ENCODE data around the gene APBA2.

The APBA2 gene

DNA sequence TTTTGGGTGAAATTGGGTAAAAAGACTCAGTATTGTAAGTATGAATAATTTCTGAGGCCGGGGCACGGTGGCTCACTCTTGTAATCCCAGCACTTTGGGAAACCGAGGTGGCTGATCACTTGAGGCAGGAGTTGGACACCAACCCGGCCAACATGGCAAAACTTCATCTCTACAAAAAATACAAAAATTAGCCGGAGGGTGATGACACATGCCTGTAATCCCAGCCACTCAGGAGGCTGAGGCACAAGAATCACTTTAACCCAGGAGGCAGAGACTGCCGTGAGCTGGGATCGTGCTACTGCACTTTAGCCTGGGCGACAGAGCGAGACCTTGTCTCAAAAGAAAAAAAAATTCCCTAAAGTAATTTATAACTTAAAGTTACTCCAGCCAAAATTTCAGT, 162.2 kb downstream of the APBA2 start:
- Histone ChIP-seq H3K27me3 (no peaks in the 10 kb centered on the region), H3K4me3 (ENCODE audit: low read depth, low read length) (no peak overlapping the region), H3K9me3 (no peaks in the 10 kb centered on the region), H3K36me3 (no peaks in the 10 kb centered on the region), H3K4me1 (no peaks in the 10 kb centered on the region)
- no peak for DNase-seq
- TF ChIP-seq, protein P1, sequence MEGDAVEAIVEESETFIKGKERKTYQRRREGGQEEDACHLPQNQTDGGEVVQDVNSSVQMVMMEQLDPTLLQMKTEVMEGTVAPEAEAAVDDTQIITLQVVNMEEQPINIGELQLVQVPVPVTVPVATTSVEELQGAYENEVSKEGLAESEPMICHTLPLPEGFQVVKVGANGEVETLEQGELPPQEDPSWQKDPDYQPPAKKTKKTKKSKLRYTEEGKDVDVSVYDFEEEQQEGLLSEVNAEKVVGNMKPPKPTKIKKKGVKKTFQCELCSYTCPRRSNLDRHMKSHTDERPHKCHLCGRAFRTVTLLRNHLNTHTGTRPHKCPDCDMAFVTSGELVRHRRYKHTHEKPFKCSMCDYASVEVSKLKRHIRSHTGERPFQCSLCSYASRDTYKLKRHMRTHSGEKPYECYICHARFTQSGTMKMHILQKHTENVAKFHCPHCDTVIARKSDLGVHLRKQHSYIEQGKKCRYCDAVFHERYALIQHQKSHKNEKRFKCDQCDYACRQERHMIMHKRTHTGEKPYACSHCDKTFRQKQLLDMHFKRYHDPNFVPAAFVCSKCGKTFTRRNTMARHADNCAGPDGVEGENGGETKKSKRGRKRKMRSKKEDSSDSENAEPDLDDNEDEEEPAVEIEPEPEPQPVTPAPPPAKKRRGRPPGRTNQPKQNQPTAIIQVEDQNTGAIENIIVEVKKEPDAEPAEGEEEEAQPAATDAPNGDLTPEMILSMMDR (IDR thresholded peaks at IDR 0.05; ENCODE audit: low read depth, low read length) = no peak

DNA sequence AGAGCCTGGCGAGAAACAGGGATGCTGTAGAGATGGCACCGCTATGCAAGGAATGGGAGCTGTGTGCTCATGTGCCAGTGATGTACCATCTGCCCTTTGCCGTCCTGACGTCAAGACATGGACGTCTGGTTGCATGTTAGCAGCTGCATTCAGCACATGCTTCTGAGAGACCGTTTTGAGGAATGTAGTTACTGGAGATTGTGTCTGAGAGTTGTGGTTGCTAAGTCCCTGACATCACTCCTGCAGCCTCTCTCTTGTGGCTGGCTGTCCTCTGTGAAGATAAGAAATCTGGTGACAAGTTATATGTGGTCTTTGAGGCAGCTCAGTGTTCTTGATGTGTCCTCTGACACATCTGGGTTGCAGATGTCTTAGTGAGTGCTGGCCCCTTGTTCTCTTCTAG, 165.1 kb downstream of the APBA2 start:
- no peaks in the 10 kb centered on the region for H3K4me1 ChIP-seq
- H3K4me3 ChIP-seq (ENCODE audit: low read depth, low read length) = no peak overlapping the region
- DNase-seq = no peak
- H3K9me3 ChIP-seq = no peaks in the 10 kb centered on the region
- TF ChIP-seq, protein P1 (IDR thresholded peaks at IDR 0.05; ENCODE audit: low read depth, low read length) = no peak
- no peaks in the 10 kb centered on the region for H3K36me3 ChIP-seq
- no peaks in the 10 kb centered on the region for H3K27me3 ChIP-seq

DNA sequence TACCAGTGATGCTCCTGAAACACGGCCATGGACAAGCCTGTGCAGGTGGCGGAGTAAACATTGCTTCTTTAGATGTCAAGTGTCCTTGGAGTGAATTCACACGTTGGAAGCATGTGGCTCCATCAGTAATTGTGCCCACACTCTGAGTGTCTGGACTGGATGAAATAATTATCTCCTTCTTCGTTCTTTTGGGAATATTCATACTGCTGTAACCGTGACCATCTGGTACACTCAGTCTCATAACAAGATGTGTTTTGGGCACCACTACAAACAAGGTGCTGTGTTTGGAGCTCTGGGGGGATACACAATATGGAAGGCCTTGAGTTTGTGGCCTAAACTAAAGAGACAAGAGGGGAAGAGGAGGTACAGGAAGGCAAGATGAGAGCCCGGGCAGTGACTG, 165.6 kb downstream of the APBA2 start:
- no peak overlapping the region for H3K4me3 ChIP-seq (ENCODE audit: low read depth, low read length)
- H3K36me3 ChIP-seq = no peaks in the 10 kb centered on the region
- DNase-seq = no peak
- H3K27me3 ChIP-seq = no peaks in the 10 kb centered on the region
- no peaks in the 10 kb centered on the region for H3K9me3 ChIP-seq
- H3K4me1 ChIP-seq = no peaks in the 10 kb centered on the region
- TF ChIP-seq, protein P1 (IDR thresholded peaks at IDR 0.05; ENCODE audit: low read depth, low read length) = no peak

DNA sequence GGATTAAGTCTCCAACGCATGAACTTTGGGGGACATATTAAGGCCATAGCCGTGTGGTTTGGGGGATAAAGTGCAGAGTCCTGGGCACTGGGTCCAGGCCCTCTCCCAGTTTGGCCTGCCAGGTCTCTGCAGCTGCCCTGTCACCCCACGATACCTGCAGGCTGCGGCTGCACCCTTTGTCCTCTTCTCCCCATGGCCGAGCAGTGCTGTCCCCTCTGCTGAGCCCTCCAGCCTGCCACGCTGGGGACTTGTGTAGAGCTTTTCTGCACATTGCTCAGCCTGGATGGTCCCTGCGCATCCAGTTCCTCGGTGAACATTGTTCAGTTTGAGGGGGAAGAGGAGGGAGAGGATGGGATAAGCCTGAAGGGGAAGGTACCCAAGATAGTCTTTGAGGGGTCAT, 167.2 kb downstream of the APBA2 start:
- Histone ChIP-seq H3K27me3 (no peaks in the 10 kb centered on the region), H3K4me1 (no peaks in the 10 kb centered on the region; the same call in 1 of the 2 replicates), H3K4me3 (ENCODE audit: low read depth, low read length) (no peak overlapping the region), H3K9me3 (no peaks in the 10 kb centered on the region), H3K36me3 (no peaks in the 10 kb centered on the region)
- TF ChIP-seq, protein P1 (IDR thresholded peaks at IDR 0.05; ENCODE audit: low read depth, low read length) = no peak
- no peak for DNase-seq

DNA sequence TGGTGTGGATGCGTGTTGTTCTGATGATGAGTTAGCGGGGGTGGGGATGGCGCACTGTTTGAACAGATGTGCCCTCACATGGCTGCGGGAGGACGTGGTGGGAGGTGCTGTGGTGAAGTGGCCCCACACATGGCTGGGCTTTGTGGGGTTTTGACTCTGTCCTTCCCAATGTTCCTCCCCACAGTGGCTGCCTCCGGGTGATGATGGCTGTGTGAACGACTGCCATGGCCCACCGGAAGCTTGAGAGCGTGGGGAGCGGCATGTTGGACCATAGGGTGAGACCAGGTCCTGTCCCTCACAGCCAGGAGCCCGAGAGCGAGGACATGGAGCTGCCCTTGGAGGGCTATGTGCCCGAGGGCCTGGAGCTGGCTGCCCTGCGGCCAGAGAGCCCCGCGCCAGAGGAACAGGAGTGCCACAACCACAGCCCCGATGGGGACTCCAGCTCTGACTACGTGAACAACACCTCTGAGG, 167.9 kb downstream of the APBA2 start:
- Histone ChIP-seq H3K4me3 (ENCODE audit: low read depth, low read length) (no peak overlapping the region), H3K36me3 (no peaks in the 10 kb centered on the region), H3K27me3 (no peaks in the 10 kb centered on the region), H3K4me1 (no peaks in the 10 kb centered on the region; the same call in 1 of the 2 replicates), H3K9me3 (no peaks in the 10 kb centered on the region)
- TF ChIP-seq, protein P1 (IDR thresholded peaks at IDR 0.05; ENCODE audit: low read depth, low read length) = no peak
- no peak for DNase-seq

DNA sequence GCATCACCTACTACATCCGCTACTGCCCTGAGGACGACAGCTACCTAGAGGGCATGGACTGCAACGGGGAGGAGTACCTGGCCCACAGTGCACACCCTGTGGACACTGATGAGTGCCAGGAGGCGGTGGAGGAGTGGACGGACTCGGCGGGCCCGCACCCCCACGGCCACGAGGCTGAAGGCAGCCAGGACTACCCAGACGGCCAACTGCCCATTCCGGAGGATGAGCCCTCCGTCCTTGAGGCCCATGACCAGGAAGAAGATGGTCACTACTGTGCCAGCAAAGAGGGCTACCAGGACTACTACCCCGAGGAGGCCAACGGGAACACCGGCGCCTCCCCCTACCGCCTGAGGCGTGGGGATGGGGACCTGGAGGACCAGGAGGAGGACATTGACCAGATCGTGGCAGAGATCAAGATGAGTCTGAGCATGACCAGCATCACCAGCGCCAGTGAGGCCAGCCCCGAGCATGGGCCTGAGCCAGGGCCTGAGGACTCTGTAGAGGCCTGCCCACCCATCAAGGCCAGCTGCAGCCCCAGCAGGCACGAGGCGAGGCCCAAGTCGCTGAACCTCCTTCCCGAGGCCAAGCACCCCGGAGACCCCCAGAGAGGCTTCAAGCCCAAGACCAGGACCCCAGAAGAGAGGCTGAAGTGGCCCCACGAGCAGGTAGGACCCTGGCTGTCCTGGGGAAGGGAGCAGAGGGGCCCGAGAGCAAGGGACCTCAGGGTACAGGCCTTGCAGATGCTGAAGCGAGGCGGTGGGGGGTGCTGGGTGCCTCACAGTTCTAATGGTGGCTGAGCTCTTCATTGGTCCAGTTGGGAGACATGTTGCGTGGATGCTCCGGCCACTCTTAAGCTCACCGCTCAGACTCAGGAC, 168.6 kb downstream of the APBA2 start:
- TF ChIP-seq, protein P1 (IDR thresholded peaks at IDR 0.05; ENCODE audit: low read depth, low read length) = no peak
- DNase-seq = no peak

More for the DNA sequence above, 168.6 kb downstream of the APBA2 start:
- no peaks in the 10 kb centered on the region; the same call in 1 of the 2 replicates for H3K4me1 ChIP-seq
- H3K27me3 ChIP-seq = no peaks in the 10 kb centered on the region
- H3K9me3 ChIP-seq = no peaks in the 10 kb centered on the region
- H3K4me3 ChIP-seq (ENCODE audit: low read depth, low read length) = no peak overlapping the region
- no peaks in the 10 kb centered on the region for H3K36me3 ChIP-seq

Measured in BE2C (cell line).